T-helper 1 cell treated with Interleukin-12 subunit alpha and Interleukin-12 subunit beta and Interleukin-4 antibody, amounts not matched to agents 30 ng/mL and 1 ng/mL, for 36 hours (primary cell): ENCODE data around the gene ACOT4. TPM values are rescaled to one million over a fixed set of nuclear protein-coding genes. Genes with fewer than 3 reads are reported as not detected.
"Not testable (repeated sequence)": the region's sequence is repeated elsewhere in the genome, so short reads cannot be mapped to it uniquely, and the experiment has no call there.

Source experiments
- intact Hi-C: fragments of 100-400 bp; cut with micrococcal nuclease; formaldehyde crosslinking; loops from one replicate; pipeline ENCODE4 v1.15.1; 2024
- total RNA-seq: library from RNA; stranded (reverse); gene quantifications from 2 replicates; pipeline ENCODE4 v1.2.3, GENCODE V29; 2022

The ACOT4 gene
- total RNA-seq, 1 donor from 2014 or later = 0.61 TPM

DNA sequence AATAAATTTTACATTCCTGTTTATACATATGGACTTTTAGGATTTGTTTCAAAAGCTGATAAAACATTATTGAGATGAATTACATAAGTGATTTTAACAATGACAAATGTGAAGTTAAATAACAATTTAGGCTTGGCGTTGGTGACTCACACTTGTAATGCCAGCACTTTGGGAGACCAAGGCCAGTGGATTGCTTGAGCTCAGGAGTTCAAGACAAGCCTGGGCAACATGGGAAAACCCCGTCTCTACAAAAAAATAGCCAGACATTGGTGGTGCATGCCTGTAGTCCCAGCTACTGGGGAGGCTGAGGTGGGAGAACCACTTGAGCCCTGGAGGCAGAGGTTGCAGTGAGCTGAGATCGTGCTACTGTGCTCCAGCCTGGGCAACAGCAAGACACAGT, 15.3 kb upstream of the ACOT4 start:
- intact Hi-C loops = no loop called here

DNA sequence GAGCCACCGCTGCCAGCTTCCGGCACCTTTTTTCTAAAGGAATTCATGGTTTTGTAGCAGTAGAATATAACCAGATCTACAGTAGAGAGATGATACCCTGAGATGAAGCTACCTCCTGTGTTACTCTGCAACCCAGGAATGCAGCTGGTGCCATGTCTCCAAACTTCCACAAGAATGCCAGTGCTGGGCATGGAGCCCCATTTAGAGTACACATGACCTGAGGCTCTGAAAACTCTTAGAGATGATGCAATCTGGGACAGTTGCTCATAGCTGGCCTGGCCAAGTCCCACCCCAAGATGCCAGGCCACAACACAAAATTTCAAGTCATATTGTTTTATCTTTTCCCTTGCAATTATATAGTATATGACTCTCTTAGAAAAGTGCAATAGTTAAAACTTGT, 14.5 kb upstream of the ACOT4 start:
- intact Hi-C loops = not testable (repeated sequence)

DNA sequence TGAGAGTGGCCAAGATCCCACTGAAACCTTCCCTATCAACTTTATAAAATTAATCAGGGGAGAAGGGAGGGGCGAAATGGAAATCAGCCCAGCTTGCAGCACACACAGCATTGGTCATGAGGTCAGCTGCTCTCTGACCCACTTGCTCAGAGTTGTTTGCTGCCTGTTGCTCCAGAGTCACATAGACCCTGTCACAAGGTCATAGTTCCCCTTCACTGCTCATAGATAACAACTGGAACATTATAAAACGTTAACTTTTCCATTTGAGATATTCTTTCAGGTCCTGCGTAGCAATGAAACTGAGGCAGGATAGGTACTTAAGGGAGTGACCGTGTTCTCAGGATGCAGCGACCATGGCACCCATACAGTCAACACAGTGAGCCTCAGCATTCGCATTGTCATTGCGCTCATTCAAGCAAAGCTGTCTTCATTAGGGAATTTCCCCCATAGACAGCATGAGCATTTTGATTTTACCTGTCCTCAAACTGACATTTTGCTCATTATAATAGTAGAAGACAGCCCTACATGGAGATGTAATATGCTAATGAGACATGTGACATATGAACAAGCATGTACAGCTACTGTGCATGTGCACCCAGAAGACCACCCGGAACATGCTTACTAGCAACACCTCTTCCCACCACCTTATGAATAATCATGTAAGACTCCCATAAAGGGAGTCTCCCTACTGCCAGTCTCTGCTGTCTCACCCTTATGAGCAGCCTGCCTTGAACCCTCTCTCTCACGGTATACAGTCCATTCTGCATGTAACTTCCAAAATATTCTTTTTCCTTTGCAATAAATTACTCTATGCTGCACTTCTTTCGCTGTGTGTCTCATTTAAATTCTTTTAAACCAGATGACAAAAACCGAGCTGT, 9.3 kb upstream of the ACOT4 start:
- intact Hi-C loops = not testable (repeated sequence)

DNA sequence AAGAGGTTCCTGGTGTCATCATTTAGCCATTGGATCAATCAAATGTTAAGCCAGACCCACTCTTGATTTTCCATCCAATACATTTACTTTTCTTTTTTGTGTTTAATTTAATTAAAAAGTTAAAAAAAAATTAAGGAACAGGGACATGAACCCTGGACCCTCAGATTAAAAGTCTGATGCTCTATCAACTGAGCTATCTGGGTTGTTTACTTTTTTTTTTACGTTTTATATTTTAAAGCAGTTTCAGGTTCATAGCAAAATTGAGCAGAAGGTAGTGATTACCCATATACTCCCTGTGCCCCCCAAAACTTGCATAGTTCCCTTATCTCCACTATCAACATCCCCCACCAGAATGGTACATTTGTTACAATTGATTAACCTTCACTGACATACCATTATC, 3.0 kb upstream of the ACOT4 start:
- intact Hi-C loops = no loop called here

DNA sequence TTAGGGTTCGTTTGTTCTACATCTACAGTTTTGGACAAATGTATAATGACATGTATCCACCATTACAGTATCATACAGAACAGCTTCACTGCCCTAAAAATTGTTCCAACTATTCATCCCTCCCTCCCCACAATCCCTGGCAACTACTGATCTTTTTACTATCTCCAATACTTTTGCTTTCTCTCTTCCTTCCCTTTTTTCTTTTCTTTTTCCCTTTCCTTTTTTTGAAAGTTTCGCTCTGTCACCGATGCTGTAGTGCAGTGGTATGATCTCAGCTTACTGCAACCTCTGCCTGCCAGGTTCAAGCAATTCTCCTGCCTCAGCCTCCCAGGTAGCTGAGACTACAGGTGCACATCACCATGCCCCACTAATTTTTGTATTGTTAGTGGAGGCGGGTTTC, 2.6 kb upstream of the ACOT4 start:
- intact Hi-C loops = no loop called here

DNA sequence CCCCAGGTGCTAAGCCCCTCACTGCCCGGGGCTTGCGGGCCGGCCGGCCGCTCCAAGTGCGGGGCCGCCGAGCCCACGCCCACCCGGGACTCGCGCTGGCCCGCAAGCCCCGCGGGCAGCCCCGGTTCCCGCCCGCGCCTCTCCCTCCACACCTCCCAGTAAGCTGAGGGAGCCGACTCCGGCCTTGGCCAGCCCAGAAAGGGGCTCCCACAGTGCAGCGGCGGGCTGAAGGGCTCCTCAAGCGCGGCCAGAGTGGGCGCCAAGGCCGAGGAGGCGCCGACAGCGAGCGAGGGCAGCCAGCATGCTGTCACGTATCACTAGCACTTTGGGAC, 1.0 kb upstream of the ACOT4 start:
- intact Hi-C loops = not testable (repeated sequence)

DNA sequence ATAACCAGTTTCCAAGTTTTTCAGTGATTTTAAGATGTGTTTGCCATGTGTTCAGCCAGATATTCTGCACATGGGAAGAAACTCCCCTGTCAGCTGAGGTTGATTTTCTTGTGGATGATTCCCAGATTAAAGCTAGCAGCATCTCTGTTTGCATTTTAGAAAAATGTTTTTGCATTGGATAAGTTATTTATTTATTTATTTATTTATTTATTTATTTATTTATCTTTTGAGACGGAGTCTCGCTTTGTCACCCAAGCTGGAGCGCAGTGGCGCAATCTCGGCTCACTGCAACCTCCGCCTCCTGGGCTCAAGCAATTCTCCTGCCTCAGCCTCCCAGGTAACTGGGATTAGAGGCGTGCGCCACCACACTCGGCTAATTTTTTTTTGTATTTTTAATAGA, 2.8 kb downstream of the ACOT4 start:
- intact Hi-C loops = no loop called here

DNA sequence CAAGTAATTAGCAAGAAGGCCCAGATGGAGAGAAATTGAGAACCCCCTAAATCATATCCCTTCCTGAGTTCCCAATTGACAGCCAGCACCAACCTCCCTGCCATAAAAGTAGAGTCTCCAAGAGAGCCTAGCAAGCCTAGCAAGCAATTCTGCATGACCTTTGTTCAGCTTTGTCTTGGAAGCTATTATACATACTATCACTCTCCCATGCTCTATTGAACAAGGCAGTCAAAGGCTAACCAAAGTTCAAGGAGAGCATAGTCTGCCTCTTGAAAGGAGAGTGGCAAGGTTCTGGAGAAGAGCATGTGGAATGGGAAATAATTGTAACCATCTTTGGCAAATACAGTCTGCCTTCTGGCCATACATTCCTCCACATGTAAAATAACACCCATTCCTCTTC, 7.8 kb downstream of the ACOT4 start:
- intact Hi-C loops = no loop called here

DNA sequence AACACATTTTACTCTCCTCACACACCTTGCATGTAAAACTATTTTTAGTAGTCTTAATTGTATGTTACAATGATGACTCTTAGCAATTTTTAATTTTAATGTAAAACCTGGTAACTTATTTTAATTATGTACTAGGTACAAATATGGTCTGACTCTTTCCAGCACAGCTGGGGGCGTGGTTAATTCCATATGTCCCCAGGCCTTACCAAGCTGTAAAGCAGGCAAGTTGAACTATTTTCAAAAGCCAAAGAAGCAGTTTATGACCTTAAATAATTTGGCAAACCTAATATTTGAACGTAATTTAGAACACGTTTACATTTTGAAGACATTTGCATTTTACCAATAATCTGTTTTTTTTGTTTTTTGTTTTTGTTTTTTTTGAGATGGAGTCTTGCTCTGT, 11.3 kb downstream of the ACOT4 start:
- intact Hi-C loops = no loop called here

DNA sequence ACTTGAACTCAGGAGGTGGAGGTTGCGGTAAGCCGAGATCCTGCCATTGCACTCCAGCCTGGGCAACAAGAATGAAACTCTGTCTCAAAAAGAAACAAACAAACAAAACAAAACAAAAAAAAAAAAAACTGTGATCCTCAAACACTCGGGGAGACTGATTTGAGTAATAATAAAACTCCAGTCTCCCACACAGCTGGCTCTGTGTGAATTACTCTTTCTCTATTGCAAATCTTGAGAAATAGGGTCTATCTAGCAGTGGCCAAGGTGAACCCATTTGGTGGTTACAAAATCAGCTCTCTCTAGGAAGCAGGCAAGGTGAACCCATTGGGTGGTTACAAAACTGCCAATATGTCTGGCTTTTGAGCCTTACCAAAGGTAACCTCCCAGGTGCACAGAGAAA, 14.6 kb downstream of the ACOT4 start:
- intact Hi-C loops = no loop called here

DNA sequence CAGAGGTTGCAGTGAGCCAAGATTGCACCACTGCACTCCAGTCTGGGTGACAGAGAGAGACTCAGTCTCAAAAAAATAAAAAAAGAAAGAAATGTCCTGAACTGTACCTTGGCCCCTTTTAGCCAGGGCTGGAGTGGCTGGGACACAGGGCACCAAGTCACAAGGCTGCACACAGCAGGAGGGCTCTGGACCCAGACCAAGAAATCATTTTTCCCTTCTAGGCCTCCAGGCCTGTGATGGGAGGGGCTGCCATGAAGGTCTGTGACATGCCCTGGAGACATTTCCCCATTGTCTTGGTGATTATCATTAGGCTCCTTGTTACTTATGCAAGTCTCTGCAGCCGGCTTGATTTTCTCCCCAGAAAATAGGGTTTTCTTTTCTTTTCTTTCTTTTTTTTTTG, 15.6 kb downstream of the ACOT4 start:
- intact Hi-C loops = no loop called here

DNA sequence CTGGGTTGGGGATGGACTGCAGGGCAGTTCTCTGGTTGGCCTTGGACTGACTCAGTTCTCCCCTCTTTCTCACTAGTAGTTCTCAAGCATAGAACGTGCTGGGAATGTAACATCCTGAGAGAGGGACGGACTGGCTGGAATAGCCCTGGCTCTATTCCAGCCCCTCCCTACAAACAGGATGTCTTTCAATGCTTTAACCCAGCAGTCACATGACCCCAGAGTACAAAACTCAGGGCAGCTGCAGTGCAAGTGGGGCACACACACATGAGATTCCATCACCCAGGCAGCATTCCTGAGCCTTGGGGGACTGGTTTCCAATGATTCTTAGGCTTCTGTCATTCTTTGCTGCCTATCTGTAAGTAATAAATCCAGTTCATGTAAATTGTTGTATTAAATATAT, 19.0 kb downstream of the ACOT4 start:
- intact Hi-C loops = no loop called here

DNA sequence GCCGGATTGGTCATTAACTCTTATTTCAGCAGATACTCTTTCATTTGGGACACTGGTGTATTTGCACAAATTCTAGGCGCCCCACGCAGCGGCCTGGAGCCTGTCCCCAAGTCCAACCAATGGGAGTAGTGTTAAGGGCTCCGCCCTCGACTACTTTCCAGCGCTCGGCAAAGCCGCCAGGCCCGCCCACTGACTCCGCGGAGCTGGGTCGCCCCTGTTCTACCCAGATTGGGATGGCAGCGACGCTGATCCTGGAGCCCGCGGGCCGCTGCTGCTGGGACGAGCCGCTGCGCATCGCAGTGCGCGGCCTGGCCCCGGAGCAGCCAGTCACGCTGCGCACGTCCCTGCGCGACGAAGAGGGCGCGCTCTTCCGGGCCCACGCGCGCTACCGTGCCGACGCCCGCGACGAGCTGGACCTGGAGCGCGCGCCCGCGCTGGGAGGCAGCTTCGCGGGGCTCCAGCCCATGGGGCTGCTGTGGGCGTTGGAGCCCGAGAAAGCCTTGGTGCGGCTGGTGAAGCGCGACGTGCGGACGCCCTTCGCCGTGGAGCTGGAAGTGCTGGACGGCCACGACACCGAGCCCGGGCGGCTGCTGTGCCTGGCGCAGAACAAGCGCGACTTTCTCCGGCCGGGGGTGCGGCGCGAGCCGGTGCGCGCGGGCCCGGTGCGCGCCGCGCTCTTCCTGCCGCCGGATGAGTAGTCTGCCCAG, 20.8 kb downstream of the ACOT4 start, which contains the start of gene ACOT6:
Gene ACOT6, plus strand, starts transcription at position 179 of the 707 bp plus-strand sequence. Its CDS starts 55 bp downstream, at position 234.
- intact Hi-C loops = loop anchor here (1.0 kb wide), 2 partner anchors 20 to 43 kb away; partner anchors contain the start of gene ACOT2

DNA sequence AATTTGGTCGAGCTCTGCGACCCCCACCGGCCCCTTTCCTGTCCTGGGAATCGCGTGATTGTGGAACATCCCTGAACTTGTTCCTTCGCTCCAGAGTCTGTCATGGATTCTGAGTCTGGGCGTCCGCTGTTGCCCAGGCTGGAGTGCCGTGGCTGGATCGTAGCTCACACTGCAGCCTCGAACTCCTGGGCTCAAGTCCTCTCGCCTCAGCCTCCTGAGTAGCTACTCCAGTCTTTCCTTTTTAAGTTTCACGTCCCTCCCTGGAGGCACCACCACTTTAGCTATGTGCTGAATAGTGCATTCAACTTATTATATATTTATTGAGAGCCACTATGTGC, 21.3 kb downstream of the ACOT4 start:
- intact Hi-C loops = no loop called here

DNA sequence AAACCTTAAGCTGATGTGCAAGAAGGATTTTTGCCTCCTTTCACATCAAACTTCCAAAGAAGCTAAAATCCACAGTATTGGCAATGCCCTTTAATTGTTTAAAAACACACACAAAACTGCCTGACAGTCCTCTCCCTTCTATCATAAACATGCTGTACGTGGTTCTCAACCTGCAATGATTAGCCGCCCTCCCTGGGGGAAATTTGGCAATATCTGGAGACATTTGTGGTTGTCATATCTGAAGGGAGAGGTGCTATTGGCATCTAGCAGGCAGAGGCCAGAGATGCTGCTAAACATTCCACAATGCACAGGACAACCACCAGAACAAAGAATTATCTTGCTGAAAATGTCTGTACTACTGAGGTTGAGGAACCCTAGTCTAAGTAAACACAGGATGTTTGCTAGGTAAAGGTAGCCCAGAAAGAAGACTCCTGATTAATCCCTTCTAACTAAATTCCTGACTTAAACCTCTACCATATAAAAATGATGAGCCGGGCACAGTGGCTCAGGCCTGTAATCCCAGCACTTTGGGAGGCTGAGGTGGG, 21.8 kb downstream of the ACOT4 start:
- intact Hi-C loops = no loop called here

DNA sequence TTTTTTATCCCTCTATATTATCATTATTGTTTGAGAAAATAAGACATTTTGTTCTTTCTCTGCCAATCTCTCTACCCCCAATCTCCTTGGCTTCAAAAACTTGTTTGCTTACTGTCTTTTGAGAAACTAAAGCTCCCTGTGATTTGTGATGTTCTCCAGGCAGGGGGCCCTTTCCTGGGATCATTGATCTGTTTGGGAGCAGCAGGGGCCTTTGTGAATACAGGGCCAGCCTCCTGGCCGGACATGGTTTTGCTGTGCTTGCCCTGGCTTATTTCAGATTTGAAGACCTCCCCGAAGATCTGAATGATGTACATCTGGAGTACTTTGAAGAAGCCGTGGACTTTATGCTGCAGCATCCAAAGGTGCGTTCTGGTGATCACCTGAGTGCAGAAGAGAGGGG, 25.2 kb downstream of the ACOT4 start:
- intact Hi-C loops = no loop called here

DNA sequence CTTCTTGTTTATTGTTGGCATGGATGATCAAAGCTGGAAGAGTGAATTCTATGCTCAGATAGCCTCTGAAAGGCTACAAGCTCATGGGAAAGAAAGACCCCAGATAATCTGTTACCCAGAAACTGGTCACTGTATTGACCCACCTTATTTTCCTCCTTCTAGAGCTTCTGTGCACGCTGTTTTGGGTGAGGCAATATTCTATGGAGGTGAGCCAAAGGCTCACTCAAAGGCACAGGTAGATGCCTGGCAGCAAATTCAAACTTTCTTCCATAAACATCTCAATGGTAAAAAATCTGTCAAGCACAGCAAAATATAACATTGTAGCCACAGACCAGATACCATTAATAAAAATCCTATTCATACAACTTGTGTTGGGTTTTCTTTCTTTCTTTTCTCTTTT, 27.9 kb downstream of the ACOT4 start:
- intact Hi-C loops = no loop called here

DNA sequence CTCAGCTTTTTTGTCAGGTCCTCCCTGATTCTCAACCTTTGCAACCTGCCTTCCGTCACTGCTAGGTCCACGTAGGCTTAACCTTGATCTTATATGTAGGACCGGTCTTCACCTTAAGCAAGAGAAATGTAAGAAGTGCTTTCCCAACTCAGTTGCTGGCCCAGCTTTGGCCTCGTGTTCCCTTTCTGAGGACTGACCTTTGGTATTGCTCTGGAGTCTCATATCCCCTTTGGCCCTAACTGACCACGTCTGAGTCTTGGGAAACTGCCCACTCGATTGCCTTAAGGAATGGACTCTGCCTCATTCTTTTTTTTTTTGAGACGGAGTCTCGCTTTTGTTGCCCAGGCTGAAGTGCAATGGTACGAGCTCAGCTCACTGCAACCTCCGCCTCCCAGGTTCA, 28.6 kb downstream of the ACOT4 start:
- intact Hi-C loops = no loop called here

DNA sequence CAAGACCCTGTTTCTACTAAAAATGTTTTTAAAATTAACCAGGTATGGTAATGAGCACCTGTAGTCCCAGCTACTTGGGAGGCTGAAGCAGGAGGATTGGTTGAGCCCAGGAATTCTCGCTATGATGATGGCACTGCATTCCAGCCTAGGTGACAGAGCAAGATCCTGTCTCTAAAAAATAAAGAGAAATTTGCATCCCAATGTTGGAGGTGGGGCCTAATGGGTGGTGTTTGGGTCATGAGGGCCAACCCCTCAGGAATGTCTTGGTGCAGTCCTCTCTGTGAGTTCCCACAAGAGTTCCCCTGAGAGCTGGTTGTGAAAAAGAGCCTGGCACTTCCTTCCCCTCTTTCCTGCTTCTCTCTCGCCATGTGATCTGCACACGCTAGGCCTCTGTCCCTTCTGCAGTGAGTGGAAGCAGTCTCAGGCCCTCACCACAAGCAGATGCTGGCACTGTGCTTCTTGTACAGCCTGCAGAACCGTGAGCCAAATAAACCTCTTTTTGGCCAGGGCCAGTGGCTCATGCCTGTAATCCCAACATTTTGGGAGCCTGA, 31.9 kb downstream of the ACOT4 start:
- intact Hi-C loops = no loop called here

DNA sequence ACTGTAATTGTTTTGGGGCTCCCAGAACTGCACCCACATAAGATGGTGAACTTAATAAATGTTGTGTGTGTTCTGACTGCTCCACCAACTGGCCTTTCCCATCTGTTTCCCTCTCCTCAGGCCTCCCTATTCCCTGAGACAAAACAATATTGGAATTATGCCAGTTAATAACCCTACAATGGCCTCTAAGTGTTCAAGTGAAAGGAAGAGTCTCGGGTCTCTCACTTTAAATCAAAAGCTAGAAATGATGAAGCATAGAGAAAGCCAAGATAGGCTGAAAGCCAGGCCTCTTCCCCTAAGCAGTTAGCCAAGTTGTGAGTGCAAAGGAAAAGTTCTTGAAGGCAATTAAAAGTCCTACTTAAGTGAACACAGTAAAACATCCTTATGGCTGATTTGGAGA, 34.0 kb downstream of the ACOT4 start:
- intact Hi-C loops = no loop called here

DNA sequence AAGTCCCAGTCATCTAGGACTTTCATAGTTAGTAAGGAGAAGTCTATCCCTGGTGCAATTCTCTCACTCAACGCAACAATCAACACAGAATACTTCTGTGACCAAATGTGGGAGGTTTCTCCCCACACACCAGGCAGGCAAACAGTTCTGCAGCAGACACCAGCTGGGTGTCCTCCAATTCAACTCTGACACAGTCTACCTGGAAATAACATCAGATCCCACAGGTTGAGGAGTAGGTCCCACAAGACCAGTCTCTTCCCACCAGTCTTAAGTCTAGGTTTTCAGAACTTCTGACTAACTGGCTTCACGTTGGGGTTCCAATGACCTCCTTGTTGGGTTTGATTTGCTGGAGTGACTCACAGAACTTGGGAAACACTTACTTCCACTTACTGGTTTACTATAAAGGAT, 35.5 kb downstream of the ACOT4 start:
- intact Hi-C loops = no loop called here
